Neural crest cell (in vitro differentiated cells): ENCODE results near the gene SLC9A3. TPM values are rescaled to one million over a fixed set of nuclear protein-coding genes. Genes with fewer than 3 reads are reported as not detected.

ENCODE experiments used
- DNase-seq: peaks from one replicate; pipeline ENCODE4 v3.0.0; 2021; ENCODE audit warnings: low read depth, mixed read lengths, low spot score
- H3K27ac Mint-ChIP-seq: one replicate; pipeline ENCODE4 v1.8.0; 2021; ENCODE audit warnings: mild to moderate bottlenecking, mixed read lengths; ENCODE audit not compliant: unreplicated experiment
- H3K27me3 Mint-ChIP-seq: 2 replicates; pipeline ENCODE4 v1.8.0; 2021; ENCODE audit warnings: low read depth, mild to moderate bottlenecking, mixed read lengths
- H3K36me3 Mint-ChIP-seq: 2 replicates; pipeline ENCODE4 v1.8.0; 2021; ENCODE audit warnings: low read depth, mild to moderate bottlenecking, mixed read lengths
- H3K4me1 Mint-ChIP-seq: 2 replicates; pipeline ENCODE4 v1.8.0; 2021; ENCODE audit warnings: mixed read lengths
- H3K4me3 Mint-ChIP-seq: one replicate; pipeline ENCODE4 v1.8.0; 2021; ENCODE audit warnings: mild to moderate bottlenecking, mixed read lengths
- H3K9me3 Mint-ChIP-seq: 2 replicates; pipeline ENCODE4 v1.8.0; 2021; ENCODE audit warnings: mixed read lengths
- CTCF ChIP-seq: fragments of 200-600 bp; sonication (generic); conservative IDR thresholded peaks from 2 replicates; pipeline ENCODE4 v1.5.0; 2021; ENCODE audit warnings: antibody characterized with exemption, mild to moderate bottlenecking
- total RNA-seq: library from RNA; stranded (reverse); gene quantifications from 2 replicates; pipeline ENCODE4 v1.2.1, GENCODE V29; 2021

SLC9A3 gene
- total RNA-seq, 1 donor from 2014 or later: 1.5 TPM

GRCh38 chr5:463301-463700 lies 60.9 kb downstream of the SLC9A3 start:
- no peak overlapping the region for H3K27ac Mint-ChIP-seq
- TF ChIP-seq CTCF: no peak
- no peak overlapping the region for H3K4me3 Mint-ChIP-seq
- no peaks in the 10 kb centered on the region for H3K9me3 Mint-ChIP-seq
- DNase-seq: no peak
- H3K4me1 Mint-ChIP-seq: no peaks in the 10 kb centered on the region
- H3K36me3 Mint-ChIP-seq: peaks cover 6% of the 10 kb centered on the region
- H3K27me3 Mint-ChIP-seq: no peaks in the 10 kb centered on the region

GRCh38 chr5:462051-462481 lies 62.2 kb downstream of the SLC9A3 start:
- H3K27ac Mint-ChIP-seq: no peak overlapping the region

GRCh38 chr5:460273-460625 lies 64.0 kb downstream of the SLC9A3 start:
- Mint-ChIP-seq H3K27me3 (no peaks in the 10 kb centered on the region), H3K9me3 (no peaks in the 10 kb centered on the region), H3K4me3 (no peak overlapping the region), H3K4me1 (no peaks in the 10 kb centered on the region), H3K27ac (no peak overlapping the region), H3K36me3 (peaks cover 6% of the 10 kb centered on the region)
- no peak for TF ChIP-seq CTCF
- DNase-seq: no peak

More at GRCh38 chr5:462051-462481, 62.2 kb downstream of the SLC9A3 start:
- DNase-seq: no peak
- H3K4me3 Mint-ChIP-seq: no peak overlapping the region
- H3K27me3 Mint-ChIP-seq: no peaks in the 10 kb centered on the region
- H3K9me3 Mint-ChIP-seq: no peaks in the 10 kb centered on the region
- TF ChIP-seq CTCF: no peak
- peaks cover 6% of the 10 kb centered on the region for H3K36me3 Mint-ChIP-seq
- no peaks in the 10 kb centered on the region for H3K4me1 Mint-ChIP-seq

- H3K4me3 Mint-ChIP-seq: no peak overlapping the region
- no peak for TF ChIP-seq CTCF
- H3K27me3 Mint-ChIP-seq: no peaks in the 10 kb centered on the region
- no peaks in the 10 kb centered on the region for H3K4me1 Mint-ChIP-seq
- H3K36me3 Mint-ChIP-seq: peaks cover 9% of the 10 kb centered on the region
- no peak for DNase-seq
- no peaks in the 10 kb centered on the region for H3K9me3 Mint-ChIP-seq
- no peak overlapping the region for H3K27ac Mint-ChIP-seq
These were observed 64.5 kb downstream of the SLC9A3 start for GRCh38 chr5:459562-460272.

- no peak for TF ChIP-seq CTCF
- Mint-ChIP-seq H3K4me3 (no peak overlapping the region), H3K9me3 (no peaks in the 10 kb centered on the region), H3K27me3 (no peaks in the 10 kb centered on the region), H3K4me1 (no peaks in the 10 kb centered on the region), H3K36me3 (peaks cover 16% of the 10 kb centered on the region), H3K27ac (no peak overlapping the region)
- no peak for DNase-seq
These were observed 65.5 kb downstream of the SLC9A3 start for GRCh38 chr5:458547-459353.
